A172 (cell line): Measurements from ENCODE around the gene HLA-DQB2. TPM values are rescaled to one million over a fixed set of nuclear protein-coding genes. Genes with fewer than 3 reads are reported as not detected.
A peak's percentile ranks its signal among the peaks of the same experiment; 100 is the strongest.
"Not testable (repeated sequence)": the region's sequence is repeated elsewhere in the genome, so short reads cannot be mapped to it uniquely, and the experiment has no call there.

Source experiments
- DNase-seq: peaks from one replicate; pipeline ENCODE4 v3.0.0-alpha.2; 2015; ENCODE audit warnings: low spot score
- total RNA-seq: library from RNA; depleted of rRNA; stranded (reverse); fragments of >200 nt; shearing (Covaris generic); gene quantifications from 2 replicates; pipeline ENCODE4 v1.2.3, GENCODE V29; 2014; rRNA removed

The HLA-DQB2 gene
- total RNA-seq: not detected in 2 replicates

GRCh38 chr6:32763421-32763820 is at the start of gene HLA-DQB2:
HLA-DQB2 (minus strand) TSS chr6:32763532; CDS start chr6:32763470, 62 bp downstream.
- no peak for DNase-seq

GRCh38 chr6:32809171-32809570 is 45.8 kb upstream of the HLA-DQB2 start:
- no peak for DNase-seq

- no peak for DNase-seq
Observed at GRCh38 chr6:32807020-32807580, 43.8 kb upstream of the HLA-DQB2 start.

GRCh38 chr6:32805404-32805803 is 42.1 kb upstream of the HLA-DQB2 start:
- DNase-seq: not testable (repeated sequence)

- DNase-seq: no peak
Observed at GRCh38 chr6:32803416-32803815, 40.1 kb upstream of the HLA-DQB2 start.

- no peak for DNase-seq
Observed at GRCh38 chr6:32799740-32800139, 36.4 kb upstream of the HLA-DQB2 start.

- DNase-seq: no peak
Observed at GRCh38 chr6:32799168-32799567, 35.8 kb upstream of the HLA-DQB2 start.

GRCh38 chr6:32796848-32797776 is 33.8 kb upstream of the HLA-DQB2 start:
- peak; percentile 26 for DNase-seq

- no peak for DNase-seq
Observed at GRCh38 chr6:32794510-32794909, 31.2 kb upstream of the HLA-DQB2 start.

GRCh38 chr6:32792901-32793435 is 29.6 kb upstream of the HLA-DQB2 start:
- no peak for DNase-seq

- DNase-seq: peak; percentile 9
Observed at GRCh38 chr6:32790306-32790705, 27.0 kb upstream of the HLA-DQB2 start.

GRCh38 chr6:32785781-32786533 is 22.6 kb upstream of the HLA-DQB2 start:
- DNase-seq: peak; percentile 57

- not testable (repeated sequence) for DNase-seq
Observed at GRCh38 chr6:32782923-32783322, 19.6 kb upstream of the HLA-DQB2 start.

GRCh38 chr6:32779036-32779435 is 15.7 kb upstream of the HLA-DQB2 start:
- no peak for DNase-seq

GRCh38 chr6:32775071-32775470 is 11.7 kb upstream of the HLA-DQB2 start:
- DNase-seq: no peak

- no peak for DNase-seq
Observed at GRCh38 chr6:32774426-32774825, 11.1 kb upstream of the HLA-DQB2 start.

GRCh38 chr6:32772656-32773055 is 9.3 kb upstream of the HLA-DQB2 start:
- DNase-seq: no peak

GRCh38 chr6:32764048-32764447 is 716 bp upstream of the HLA-DQB2 start:
- no peak for DNase-seq

GRCh38 chr6:32761548-32761947 is 1.8 kb downstream of the HLA-DQB2 start:
- DNase-seq: no peak

- DNase-seq: no peak
Observed at GRCh38 chr6:32761072-32761471, 2.3 kb downstream of the HLA-DQB2 start.

- DNase-seq: no peak
Observed at GRCh38 chr6:32759669-32760068, 3.7 kb downstream of the HLA-DQB2 start.

- DNase-seq: peak; percentile 3
Observed at GRCh38 chr6:32752580-32752979, 10.8 kb downstream of the HLA-DQB2 start.
